Measurements from ENCODE around the gene SAP130.

SAP130 gene

GRCh38 chr2:128004509-128004908, 23.4 kb downstream of the SAP130 start:
- DNase-seq (ENCODE audit: low read depth): no peak
- TF ChIP-seq CTCF (conservative IDR thresholded peaks at IDR 0.05; ENCODE audit: low read depth, low read length): no peak
- H3K4me3 ChIP-seq (ENCODE audit: low read depth, low read length): no peak overlapping the region

- TF ChIP-seq CTCF (conservative IDR thresholded peaks at IDR 0.05; ENCODE audit: low read depth, low read length): no peak
- no peak overlapping the region for H3K4me3 ChIP-seq (ENCODE audit: low read depth, low read length)
- no peak for DNase-seq (ENCODE audit: low read depth)
These were observed 24.4 kb downstream of the SAP130 start for GRCh38 chr2:128003463-128003862.

GRCh38 chr2:127996160-127996559, 31.7 kb downstream of the SAP130 start:
- TF ChIP-seq CTCF (conservative IDR thresholded peaks at IDR 0.05; ENCODE audit: low read depth, low read length): no peak
- no peak for DNase-seq (ENCODE audit: low read depth)
- H3K4me3 ChIP-seq (ENCODE audit: low read depth, low read length): no peak overlapping the region

- no peak overlapping the region for H3K4me3 ChIP-seq (ENCODE audit: low read depth, low read length)
- no peak for DNase-seq (ENCODE audit: low read depth)
- TF ChIP-seq CTCF (conservative IDR thresholded peaks at IDR 0.05; ENCODE audit: low read depth, low read length): no peak
These were observed 32.1 kb downstream of the SAP130 start for GRCh38 chr2:127995725-127996124.

GRCh38 chr2:127993659-127994058, 34.2 kb downstream of the SAP130 start:
- DNase-seq (ENCODE audit: low read depth): no peak
- TF ChIP-seq CTCF (conservative IDR thresholded peaks at IDR 0.05; ENCODE audit: low read depth, low read length): no peak
- no peak overlapping the region for H3K4me3 ChIP-seq (ENCODE audit: low read depth, low read length)

GRCh38 chr2:127991742-127992141, 36.1 kb downstream of the SAP130 start:
- no peak for DNase-seq (ENCODE audit: low read depth)
- TF ChIP-seq CTCF (conservative IDR thresholded peaks at IDR 0.05; ENCODE audit: low read depth, low read length): no peak
- no peak overlapping the region for H3K4me3 ChIP-seq (ENCODE audit: low read depth, low read length)

GRCh38 chr2:127986548-127987079, 41.2 kb downstream of the SAP130 start:
- no peak for TF ChIP-seq CTCF (conservative IDR thresholded peaks at IDR 0.05; ENCODE audit: low read depth, low read length)
- H3K4me3 ChIP-seq (ENCODE audit: low read depth, low read length): no peak overlapping the region
- DNase-seq (ENCODE audit: low read depth): no peak

All from choroid plexus epithelial cell (primary cell).